ENCODE measurements around the gene PHLPP1.

The PHLPP1 gene

DNA sequence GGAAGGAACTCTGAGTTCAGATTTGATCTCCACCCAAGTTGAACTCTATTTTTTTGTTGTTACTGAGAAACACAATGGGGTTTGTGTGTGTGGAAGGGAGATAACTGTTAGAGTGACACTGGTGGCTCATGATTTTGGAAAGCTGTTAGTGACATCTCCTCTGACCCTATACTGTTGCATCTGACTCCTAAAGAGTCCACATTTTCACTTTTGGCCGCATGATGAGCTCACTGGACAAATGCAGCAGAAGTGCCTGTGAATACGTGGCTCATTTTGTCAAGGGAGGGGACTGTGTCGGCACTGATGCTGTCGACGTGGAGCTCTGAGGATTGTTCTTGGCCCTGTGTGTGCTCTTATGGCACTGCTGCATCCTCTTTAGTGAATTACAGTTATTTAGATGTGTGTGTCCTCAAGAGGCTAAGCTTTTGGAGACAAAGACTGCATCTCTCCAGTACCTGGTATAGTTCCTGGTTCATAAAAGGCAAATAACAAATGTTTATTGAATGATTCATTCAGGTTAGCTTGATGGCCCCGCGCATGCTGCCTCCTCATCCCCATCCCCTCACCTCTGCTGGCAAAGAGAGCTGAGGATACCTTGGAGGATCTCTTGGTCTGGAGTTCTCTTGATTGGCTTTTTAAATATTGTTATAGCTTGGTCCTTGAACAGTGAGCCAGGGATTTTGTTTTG, 135.4 kb downstream of the PHLPP1 start:
- ATAC-seq (ENCODE audit: low read depth) (no peak), DNase-seq (ENCODE audit: low spot score) (no peak)
- H3K27me3 ChIP-seq (ENCODE audit: insufficient read depth, poor library complexity, severe bottlenecking), result no peaks in the 10 kb centered on the region
- no peaks in the 10 kb centered on the region for H3K9me3 ChIP-seq (ENCODE audit: severe bottlenecking)
- no peak for TF ChIP-seq CTCF (IDR thresholded peaks at IDR 0.05; ENCODE audit: poor library complexity, severe bottlenecking)
- H3K4me3 ChIP-seq (ENCODE audit: severe bottlenecking), result no peak overlapping the region
- no peaks in the 10 kb centered on the region; the same call in 1 of the 2 replicates for H3K36me3 ChIP-seq (ENCODE audit: low read depth)
- H3K4me1 ChIP-seq (ENCODE audit: insufficient read depth, poor library complexity, severe bottlenecking), result no peaks in the 10 kb centered on the region
- no peak overlapping the region for H3K27ac ChIP-seq (ENCODE audit: poor library complexity, severe bottlenecking)

GRCh38 chr18:62852851-62853250, 137.5 kb downstream of the PHLPP1 start:
- Histone ChIP-seq H3K27ac (ENCODE audit: poor library complexity, severe bottlenecking) (no peak overlapping the region), H3K27me3 (ENCODE audit: insufficient read depth, poor library complexity, severe bottlenecking) (no peaks in the 10 kb centered on the region), H3K4me1 (ENCODE audit: insufficient read depth, poor library complexity, severe bottlenecking) (no peaks in the 10 kb centered on the region), H3K9me3 (ENCODE audit: severe bottlenecking) (no peaks in the 10 kb centered on the region), H3K36me3 (ENCODE audit: low read depth) (no peaks in the 10 kb centered on the region; the same call in 1 of the 2 replicates), H3K4me3 (ENCODE audit: severe bottlenecking) (no peak overlapping the region)
- DNase-seq (ENCODE audit: low spot score), result no peak
- ATAC-seq (ENCODE audit: low read depth), result no peak
- TF ChIP-seq CTCF (IDR thresholded peaks at IDR 0.05; ENCODE audit: poor library complexity, severe bottlenecking), result no peak

GRCh38 chr18:62856294-62856693, 141.0 kb downstream of the PHLPP1 start:
- ATAC-seq (ENCODE audit: low read depth), result no peak
- no peaks in the 10 kb centered on the region for H3K27me3 ChIP-seq (ENCODE audit: insufficient read depth, poor library complexity, severe bottlenecking)

DNA sequence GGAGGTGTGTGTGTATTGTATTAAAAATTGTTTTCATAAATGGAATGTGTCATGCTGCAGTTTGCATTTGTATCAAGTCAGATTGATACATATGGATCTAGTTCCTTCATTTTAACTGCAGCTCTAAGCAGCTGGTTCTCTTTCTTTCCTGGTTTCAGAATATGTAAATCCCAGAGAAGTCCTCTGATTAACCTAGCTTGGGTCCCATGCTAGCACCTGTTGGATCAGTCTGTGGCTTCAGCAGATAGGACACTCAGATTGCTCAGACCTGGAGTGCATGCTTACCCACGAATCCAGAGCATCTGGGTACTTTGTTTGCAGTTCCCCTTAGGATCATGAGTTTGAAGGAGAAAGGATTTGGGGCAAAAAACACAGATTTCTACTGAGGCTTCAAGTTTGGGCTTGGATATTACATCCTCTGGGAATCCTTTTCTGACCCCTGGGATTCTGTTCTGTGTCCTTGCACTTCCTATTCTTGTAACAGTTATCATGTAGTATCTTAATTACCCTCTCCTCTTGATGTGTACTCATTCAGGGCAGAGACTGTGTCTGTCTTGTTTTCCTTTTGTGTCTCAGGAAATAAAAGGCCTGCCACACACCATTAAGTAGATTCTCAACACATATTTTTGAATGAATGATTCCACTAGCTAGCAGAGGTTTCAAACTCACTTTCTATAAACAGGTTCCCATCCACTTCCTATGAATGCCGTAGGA, 142.1 kb downstream of the PHLPP1 start:
- no peaks in the 10 kb centered on the region for H3K9me3 ChIP-seq (ENCODE audit: severe bottlenecking)
- no peak overlapping the region for H3K27ac ChIP-seq (ENCODE audit: poor library complexity, severe bottlenecking)
- H3K4me1 ChIP-seq (ENCODE audit: insufficient read depth, poor library complexity, severe bottlenecking), result no peaks in the 10 kb centered on the region
- no peak overlapping the region for H3K4me3 ChIP-seq (ENCODE audit: severe bottlenecking)
- no peaks in the 10 kb centered on the region for H3K27me3 ChIP-seq (ENCODE audit: insufficient read depth, poor library complexity, severe bottlenecking)
- peaks cover 6% of the 10 kb centered on the region for H3K36me3 ChIP-seq (ENCODE audit: low read depth)
- TF ChIP-seq CTCF (IDR thresholded peaks at IDR 0.05; ENCODE audit: poor library complexity, severe bottlenecking), result no peak
- ATAC-seq (ENCODE audit: low read depth), result no peak
- DNase-seq (ENCODE audit: low spot score), result no peak

More at GRCh38 chr18:62856294-62856693, 141.0 kb downstream of the PHLPP1 start:
- H3K4me1 ChIP-seq (ENCODE audit: insufficient read depth, poor library complexity, severe bottlenecking), result no peaks in the 10 kb centered on the region
- H3K4me3 ChIP-seq (ENCODE audit: severe bottlenecking), result no peak overlapping the region
- no peak for TF ChIP-seq CTCF (IDR thresholded peaks at IDR 0.05; ENCODE audit: poor library complexity, severe bottlenecking)
- no peak for DNase-seq (ENCODE audit: low spot score)
- no peak overlapping the region for H3K27ac ChIP-seq (ENCODE audit: poor library complexity, severe bottlenecking)
- peaks cover under 1% of the 10 kb centered on the region for H3K36me3 ChIP-seq (ENCODE audit: low read depth)
- H3K9me3 ChIP-seq (ENCODE audit: severe bottlenecking), result no peaks in the 10 kb centered on the region

DNA sequence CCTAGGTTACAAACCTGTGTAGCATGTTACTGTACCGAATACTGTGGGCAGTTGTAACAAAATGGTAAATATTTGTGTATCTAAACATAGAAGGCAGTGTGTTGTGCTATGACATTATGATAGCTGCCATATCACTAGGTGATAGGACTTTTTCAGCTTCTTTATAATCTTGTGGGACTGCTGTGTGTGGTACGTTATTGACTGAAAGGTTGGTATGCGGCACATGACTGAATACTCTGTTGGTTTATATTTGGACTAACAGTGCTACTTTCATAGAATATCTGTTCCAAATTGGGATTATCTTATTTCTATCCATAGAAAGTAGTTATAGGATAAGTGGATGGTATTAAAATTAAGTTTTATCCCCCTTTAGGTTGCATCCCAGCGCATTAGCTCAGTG, 144.7 kb downstream of the PHLPP1 start:
- Histone ChIP-seq H3K4me1 (ENCODE audit: insufficient read depth, poor library complexity, severe bottlenecking) (peaks cover 7% of the 10 kb centered on the region), H3K36me3 (ENCODE audit: low read depth) (peaks cover 6% of the 10 kb centered on the region; the same call in 1 of the 2 replicates), H3K4me3 (ENCODE audit: severe bottlenecking) (no peak overlapping the region), H3K9me3 (ENCODE audit: severe bottlenecking) (peaks cover 1% of the 10 kb centered on the region), H3K27me3 (ENCODE audit: insufficient read depth, poor library complexity, severe bottlenecking) (no peaks in the 10 kb centered on the region), H3K27ac (ENCODE audit: poor library complexity, severe bottlenecking) (no peak overlapping the region)
- TF ChIP-seq CTCF (IDR thresholded peaks at IDR 0.05; ENCODE audit: poor library complexity, severe bottlenecking), result no peak
- DNase-seq (ENCODE audit: low spot score), result no peak
- no peak for ATAC-seq (ENCODE audit: low read depth)
